Right lobe of liver (tissue), 6 donors: ENCODE data around the gene S100A10. TPM values are rescaled to one million over a fixed set of nuclear protein-coding genes. Genes with fewer than 3 reads are reported as not detected.
A peak's percentile ranks its signal among the peaks of the same experiment; 100 is the strongest.

Source experiments
- ATAC-seq, 4 donors: fragments of 200-7000 bp; cut with Tn5 transposase; one replicate each; pipeline ENCODE4 v1.9.1; 2020; ENCODE audit warnings: mild to moderate bottlenecking in 4 of 4, moderate library complexity in 4 of 4
- DNase-seq, 3 donors: peaks; one replicate each; pipeline ENCODE4 v3.0.0-alpha.2; 2020
- H3K27ac ChIP-seq, 3 donors: fragments of 200-600 bp; one replicate each; pipeline ENCODE4 v1.8.0; 2022
- H3K27me3 ChIP-seq, 2 donors: fragments of 200-600 bp; one replicate each; pipeline ENCODE4 v1.8.0; 2022
- H3K36me3 ChIP-seq, 4 donors: fragments of 200-600 bp; sonication (generic) in 1 of 4; one replicate each; pipeline versions ENCODE4 v1.5.1 to v1.8.0; 2017 to 2022; ENCODE audit warnings: control low read depth in 1 of 4
- H3K4me1 ChIP-seq, 4 donors: fragments of 200-600 bp; sonication (generic) in 1 of 4; one replicate each; pipeline versions ENCODE4 v1.5.1 to v1.8.0; 2017 to 2022; ENCODE audit warnings: control low read depth in 1 of 4
- H3K4me3 ChIP-seq, 3 donors: fragments of 200-600 bp; one replicate each; pipeline ENCODE4 v1.8.0; 2022
- H3K9me3 ChIP-seq, 4 donors: fragments of 200-600 bp; sonication (generic) in 1 of 4; one replicate each; pipeline versions ENCODE4 v1.5.1 to v1.8.0; 2017 to 2022; ENCODE audit warnings: control low read depth in 1 of 4
- CTCF ChIP-seq, 4 donors: fragments of 200-600 bp in 3 of 4; fragments of 450-650 bp in 1 of 4; IDR thresholded peaks; one replicate each; pipeline versions ENCODE4 v1.5.1 to v1.8.0; 2016 to 2022; ENCODE audit warnings: antibody characterized with exemption in 4 of 4, mild to moderate bottlenecking in 2 of 4
- POLR2A ChIP-seq: fragments of 450-650 bp; IDR thresholded peaks from one replicate; pipeline ENCODE4 v1.6.1; 2017; ENCODE audit warnings: antibody characterized with exemption, mild to moderate bottlenecking
- WGBS: methylation state at CpG from one replicate; pipeline ENCODE4 v1.1.6; 2018; ENCODE audit warnings: low coverage, low lambda C conversion rate; ENCODE audit not compliant: insufficient coverage; ENCODE audit errors: missing lambda C conversion rate; 5-methylcytosine and 5-hydroxymethylcytosine counted together
- intact Hi-C, 2 donors: fragments of 100-400 bp; cut with DNase I; formaldehyde crosslinking; loops; one replicate each; pipeline versions ENCODE4 v1.11.2 to v1.14.1; 2022
- total RNA-seq, 6 experiments: library from RNA; depleted of rRNA in 2 of 6; stranded (reverse); fragments of >200 nt in 2 of 6; fragmentation: NEBNext Ultra II Directional in 3 of 6; extraction: Animal tissue kit (Norgen Biotek cat#: 25700) in 3 of 6; gene quantifications; one replicate each; pipeline versions ENCODE4 v1.1.0 to v1.2.4, GENCODE V29; 2016 to 2023
- donor health status: DM: no; HTN: yes; CAD: no.
- donor health status: DM: no; HTN: no; CAD: no.
- donor health status: DM: no; HTN: no; CAD: no.
- donor health status: DM: no; HTN: yes; CAD: no.
- donor health status: DM: no; HTN: yes; CAD: no.

S100A10 gene
- total RNA-seq, 6 experiments from 2014 or later = 48.5 to 192 (median 61.7) TPM

DNA sequence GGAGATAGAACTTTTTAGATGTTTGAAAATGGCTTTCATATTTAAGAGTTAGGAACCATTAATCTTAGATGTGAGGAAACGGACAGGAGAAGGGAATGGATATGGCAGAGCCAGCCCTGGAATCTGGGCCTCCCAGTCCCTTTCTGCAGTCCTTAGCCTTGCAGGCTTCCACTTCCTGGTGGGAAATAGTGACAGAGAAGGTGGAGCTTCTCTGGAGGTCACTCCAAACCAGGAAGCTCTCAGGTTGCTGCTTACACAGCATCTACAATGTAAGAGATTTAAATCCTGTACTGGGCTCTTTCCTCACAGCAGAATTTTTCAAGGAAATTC is 40.6 kb upstream of the S100A10 start:
- DNase-seq (no peak), ATAC-seq (peak; percentile 9 to 34 (median 20))
- Histone ChIP-seq H3K36me3 (peaks cover 0 to 8% (median under 1%) of the 10 kb centered on the region in 4 donors), H3K9me3 (no peaks in the 10 kb centered on the region), H3K4me3 (peak overlapping the region; percentile 5 to 51 (median 48)), H3K27me3 (no peaks in the 10 kb centered on the region), H3K27ac (peak overlapping the region in 2 of 3 donors; percentile 82 to 89), H3K4me1 (peaks cover 0 to 16% (median 0%) of the 10 kb centered on the region in 4 donors)
- intact Hi-C loops = no loop called here
- WGBS = 56% methylated on average over 1 of the region's 1 CpG
- TF ChIP-seq POLR2A (no peak), CTCF (IDR thresholded peaks at IDR 0.05) (no peak)

DNA sequence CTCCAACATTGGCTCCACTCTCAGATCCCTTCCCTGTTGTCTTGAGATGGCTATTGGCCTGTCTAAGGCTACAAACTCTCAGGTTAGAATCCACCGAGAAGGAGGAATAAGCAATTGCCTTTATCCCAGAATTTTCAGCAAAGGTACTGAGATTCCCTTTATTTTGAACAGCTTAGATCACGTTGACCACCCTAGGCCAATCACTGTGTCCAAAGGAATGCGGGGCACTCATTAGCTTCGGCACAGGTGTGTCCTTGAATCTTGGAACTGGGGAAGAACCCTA is 36.2 kb upstream of the S100A10 start:
- Histone ChIP-seq H3K36me3 (peaks cover 0 to 8% (median under 1%) of the 10 kb centered on the region in 4 donors), H3K27ac (no peak overlapping the region), H3K9me3 (no peaks in the 10 kb centered on the region), H3K4me1 (peaks cover 0 to 2% (median 0%) of the 10 kb centered on the region in 4 donors), H3K4me3 (no peak overlapping the region), H3K27me3 (no peaks in the 10 kb centered on the region)
- WGBS = 80% methylated on average over 4 of the region's 4 CpGs
- ATAC-seq = no peak
- no peak for DNase-seq
- intact Hi-C loops = no loop called here
- TF ChIP-seq CTCF (IDR thresholded peaks at IDR 0.05) = no peak
- no peak for TF ChIP-seq POLR2A

DNA sequence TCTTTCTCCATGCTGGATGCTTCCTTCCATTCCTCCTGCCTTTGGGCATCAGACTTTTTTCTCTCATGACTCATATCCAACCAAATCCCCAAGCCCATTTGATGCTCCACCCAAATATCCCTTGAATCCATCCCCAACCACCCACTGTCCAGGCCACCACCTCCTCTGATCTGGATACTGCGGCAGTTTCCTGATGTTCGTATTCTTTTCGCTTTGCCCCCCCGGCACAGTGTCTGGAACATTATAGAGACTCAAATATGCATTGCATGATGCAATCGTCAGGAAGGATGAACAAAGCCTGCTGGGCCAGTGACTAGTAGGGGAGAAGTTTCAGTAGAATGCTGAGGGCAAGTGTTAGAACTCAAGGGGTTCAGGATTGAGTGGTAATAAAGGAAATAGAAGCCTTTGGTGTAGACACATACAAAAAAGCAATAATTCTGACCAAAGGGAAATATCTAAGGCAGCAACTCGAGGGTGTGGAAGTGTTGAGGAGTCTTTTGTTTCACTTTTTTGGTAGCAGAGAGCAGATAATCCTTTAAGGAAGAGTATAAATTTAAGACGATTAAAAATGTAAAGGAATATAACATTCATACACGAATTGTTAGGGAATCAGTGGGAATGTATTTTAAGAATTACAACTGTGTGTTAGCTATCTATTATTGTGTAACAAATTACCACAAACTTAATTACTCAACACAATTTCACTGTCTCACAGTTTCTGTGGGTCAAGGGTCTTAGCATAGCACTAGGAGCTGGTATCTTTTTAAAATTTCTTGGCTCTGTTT is 35.7 kb upstream of the S100A10 start:
- WGBS = 73% methylated on average over 8 of the region's 8 CpGs
- Histone ChIP-seq H3K4me3 (no peak overlapping the region), H3K4me1 (no peaks in the 10 kb centered on the region), H3K27me3 (no peaks in the 10 kb centered on the region), H3K36me3 (peaks cover 0 to 8% (median under 1%) of the 10 kb centered on the region in 4 donors), H3K27ac (no peak overlapping the region), H3K9me3 (no peaks in the 10 kb centered on the region)
- no peak for ATAC-seq
- no peak for DNase-seq
- no peak for TF ChIP-seq CTCF (IDR thresholded peaks at IDR 0.05)
- no peak for TF ChIP-seq POLR2A
- intact Hi-C loops = no loop called here

DNA sequence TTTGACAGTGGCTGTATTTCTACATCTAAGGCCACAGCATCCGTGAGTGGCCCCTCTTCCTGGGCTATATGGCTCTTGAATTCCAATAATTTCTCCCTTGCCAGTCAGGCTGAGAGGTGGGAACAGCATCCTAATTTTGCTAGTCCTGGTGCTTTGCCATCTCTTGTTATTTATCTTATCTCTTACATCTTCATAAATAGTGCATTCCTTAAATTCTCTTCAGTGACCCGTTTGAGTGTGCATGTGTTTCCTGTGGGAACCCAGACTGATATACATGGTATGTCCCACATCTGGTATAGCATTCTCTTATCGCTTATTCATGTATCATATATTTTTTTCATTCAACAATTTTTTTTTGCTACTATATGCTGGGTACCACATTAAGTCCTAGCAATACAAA is 33.2 kb upstream of the S100A10 start:
- Histone ChIP-seq H3K9me3 (no peaks in the 10 kb centered on the region), H3K36me3 (no peaks in the 10 kb centered on the region), H3K4me1 (no peaks in the 10 kb centered on the region), H3K4me3 (no peak overlapping the region), H3K27me3 (no peaks in the 10 kb centered on the region), H3K27ac (no peak overlapping the region)
- 26% methylated on average over 3 of the region's 3 CpGs for WGBS
- intact Hi-C loops = no loop called here
- TF ChIP-seq CTCF (IDR thresholded peaks at IDR 0.05) (no peak), POLR2A (no peak)
- no peak for DNase-seq
- ATAC-seq = no peak
